GM18909 (cell line): ENCODE data around the gene PTTG1.
"Not testable (repeated sequence)": the region's sequence is repeated elsewhere in the genome, so short reads cannot be mapped to it uniquely, and the experiment has no call there.

ENCODE experiments used
- ATAC-seq: cut with Tn5 transposase; IDR thresholded peaks from one replicate; pipeline ENCODE4 v1.9.1; 2021; ENCODE audit warnings: mild to moderate bottlenecking; ENCODE audit not compliant: unreplicated experiment, poor library complexity

The PTTG1 gene

DNA sequence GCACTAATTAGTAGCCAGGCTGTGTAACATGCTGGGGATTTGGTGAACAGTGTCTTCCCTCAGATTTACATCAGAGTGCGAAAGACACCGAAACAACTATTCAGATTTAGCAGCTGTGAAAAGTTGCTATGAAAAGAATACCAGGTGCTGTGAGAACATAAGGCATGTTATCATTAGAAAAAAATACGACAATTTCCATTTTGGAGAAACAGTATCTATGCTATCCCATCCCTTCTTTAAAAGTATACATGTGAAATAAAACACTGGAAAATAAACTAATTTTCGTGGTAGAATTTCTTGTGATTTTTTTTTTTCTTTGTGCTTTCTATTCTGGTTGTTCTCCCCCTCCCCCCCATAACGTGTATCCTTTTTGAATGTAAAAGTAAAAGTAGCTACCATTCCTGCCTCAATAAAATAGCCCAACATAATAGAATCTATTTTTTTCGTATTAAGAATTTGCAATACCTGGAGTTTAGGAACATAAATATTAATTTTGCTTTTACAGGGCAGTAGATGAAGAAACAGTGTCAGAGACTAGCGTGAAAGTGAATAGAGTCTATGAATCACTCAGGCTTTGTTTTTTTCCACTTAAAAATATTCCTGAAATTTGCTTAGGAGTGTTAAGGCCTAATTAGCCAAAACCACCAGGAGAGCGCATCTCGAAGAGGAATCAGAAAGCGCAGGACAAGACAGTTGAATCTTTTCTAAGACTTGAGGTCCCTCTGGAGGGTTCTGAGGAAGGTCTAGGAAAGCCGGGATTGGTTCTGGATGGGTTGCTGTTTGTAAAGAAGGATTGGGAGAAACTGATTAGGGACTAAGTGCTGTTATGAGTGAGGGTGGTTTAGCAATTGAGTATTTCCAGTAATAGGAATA, 2.0 kb upstream of the PTTG1 start:
- ATAC-seq, result peak; percentile 35

DNA sequence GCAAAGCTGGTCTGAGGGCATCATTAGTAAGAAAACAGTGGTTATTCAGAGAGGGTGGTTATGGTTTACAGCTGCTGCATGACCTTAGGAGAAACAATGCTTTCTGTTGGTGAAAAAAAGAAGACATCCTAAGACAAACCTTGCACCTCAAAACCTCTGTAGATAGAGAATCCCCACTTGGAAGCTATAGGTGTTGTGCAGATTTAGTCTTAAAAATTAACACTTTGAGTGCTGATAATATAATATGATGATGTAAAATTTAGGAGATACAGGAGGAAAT, 1.4 kb upstream of the PTTG1 start:
- ATAC-seq, result no peak

GRCh38 chr5:160423099-160423498, 1.4 kb downstream of the PTTG1 start:
- ATAC-seq, result no peak

- no peak for ATAC-seq
Measured at GRCh38 chr5:160427607-160428006, 6.0 kb downstream of the PTTG1 start.

DNA sequence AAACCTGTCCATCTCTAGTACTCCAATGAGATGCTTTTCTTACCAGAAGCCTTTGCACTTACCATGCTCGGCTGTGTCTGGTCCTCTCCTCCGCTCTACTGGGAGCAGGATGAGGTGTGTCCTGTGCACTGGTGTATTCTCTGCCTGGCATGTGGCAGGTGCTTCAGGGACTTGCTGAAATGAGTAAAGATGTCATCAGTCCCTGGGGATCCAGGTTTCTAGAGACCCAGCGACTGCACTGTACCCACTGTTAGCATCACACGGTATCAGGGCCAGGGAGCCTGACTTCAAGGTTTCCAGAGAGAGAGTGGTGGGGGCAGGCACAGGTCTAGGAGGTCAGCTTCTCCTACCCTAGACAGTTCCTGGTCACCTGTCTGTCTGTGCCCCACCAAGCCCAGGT, 10.5 kb downstream of the PTTG1 start:
- peak; percentile 41 for ATAC-seq

DNA sequence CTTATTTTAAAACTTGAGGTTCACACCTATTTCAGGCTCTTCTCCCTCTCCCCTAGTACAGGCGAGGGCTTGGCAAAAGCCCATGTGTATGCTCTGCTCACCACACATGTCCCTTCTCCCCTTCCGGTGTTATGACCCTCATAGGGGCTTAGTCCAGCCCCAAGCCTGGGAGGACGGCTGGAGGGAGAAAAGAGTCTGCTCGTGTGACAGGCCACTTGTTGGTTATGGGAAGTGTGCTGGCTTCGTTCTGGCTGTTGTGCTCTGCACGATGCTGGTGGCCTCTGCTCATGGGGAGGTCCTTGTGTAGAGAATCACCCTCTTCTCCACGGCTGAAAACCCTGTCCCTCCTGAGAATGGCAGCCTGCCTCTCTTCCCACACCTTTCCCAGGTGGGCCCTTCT, 11.1 kb downstream of the PTTG1 start:
- ATAC-seq, result no peak

- peak; percentile 80 for ATAC-seq
Measured at GRCh38 chr5:160434022-160434531, 12.4 kb downstream of the PTTG1 start.

- ATAC-seq, result no peak
Measured at GRCh38 chr5:160435532-160435931, 13.9 kb downstream of the PTTG1 start.

- no peak for ATAC-seq
Measured at GRCh38 chr5:160436017-160436416, 14.4 kb downstream of the PTTG1 start.

DNA sequence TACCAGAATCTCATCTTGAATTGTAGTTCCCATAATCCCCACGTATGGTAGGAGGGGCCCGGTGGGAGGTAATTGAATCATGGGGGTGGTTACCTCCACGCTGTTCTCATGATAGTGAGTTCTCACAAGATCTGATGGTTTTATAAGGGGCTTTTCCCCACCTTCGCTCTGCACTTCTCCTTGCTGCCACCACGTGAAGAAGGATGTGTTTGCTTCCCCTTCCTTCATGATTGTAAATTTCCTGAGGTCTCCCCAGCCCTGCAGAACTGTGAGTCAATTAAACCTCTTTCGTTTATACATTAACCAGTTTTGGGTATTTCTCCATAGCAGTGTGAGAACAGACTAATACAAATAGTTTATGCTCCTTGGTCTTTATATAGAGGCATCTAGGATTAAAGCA, 15.0 kb downstream of the PTTG1 start:
- not testable (repeated sequence) for ATAC-seq

GRCh38 chr5:160437271-160437670, 15.6 kb downstream of the PTTG1 start:
- no peak for ATAC-seq

DNA sequence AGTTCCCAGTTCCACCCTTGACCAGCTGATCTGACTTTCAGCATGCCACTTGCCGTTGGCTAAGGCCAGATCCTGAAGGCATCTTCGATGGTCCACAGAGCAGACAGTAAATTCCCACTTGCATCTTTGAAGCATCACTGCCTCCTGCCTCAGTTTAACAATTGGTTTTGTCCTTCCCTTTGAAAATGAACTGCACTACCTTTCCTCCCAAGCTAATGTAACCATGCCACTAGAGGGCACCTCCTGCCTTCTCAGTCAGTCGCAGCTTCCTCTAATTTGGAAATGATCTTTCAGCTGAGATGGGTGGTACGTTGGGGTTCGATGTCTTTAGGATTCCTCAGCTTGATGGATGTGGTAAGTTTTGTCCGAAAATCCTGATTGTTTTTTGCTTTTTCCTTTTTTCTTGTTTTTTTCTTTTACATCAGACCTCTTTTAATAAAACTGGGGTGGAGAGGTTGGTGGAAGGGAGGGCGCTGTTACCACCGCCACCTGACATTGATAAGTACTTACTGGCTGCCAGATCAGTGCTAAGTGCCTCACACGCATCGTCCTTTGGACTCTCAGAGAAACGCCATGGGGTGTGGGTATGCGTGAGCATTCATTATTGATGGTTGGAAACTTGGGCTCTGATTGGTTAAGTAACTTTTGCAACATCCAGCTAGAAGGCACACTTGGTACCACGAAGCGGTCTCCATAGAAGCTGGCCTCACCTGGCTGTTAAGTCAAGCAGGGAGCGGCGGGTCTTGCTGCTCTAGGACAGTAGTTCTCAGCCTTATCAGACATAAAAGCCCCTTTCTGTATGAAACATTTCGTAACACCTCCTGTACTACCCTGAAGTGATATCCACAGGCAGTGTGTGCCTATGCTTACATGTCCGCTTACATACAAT, 16.9 kb downstream of the PTTG1 start:
- ATAC-seq, result peak; percentile 35

- ATAC-seq, result peak; percentile 63
Measured at GRCh38 chr5:160439205-160439600, 17.5 kb downstream of the PTTG1 start.

- peak; percentile 30 for ATAC-seq
Measured at GRCh38 chr5:160441311-160441781, 19.7 kb downstream of the PTTG1 start.

DNA sequence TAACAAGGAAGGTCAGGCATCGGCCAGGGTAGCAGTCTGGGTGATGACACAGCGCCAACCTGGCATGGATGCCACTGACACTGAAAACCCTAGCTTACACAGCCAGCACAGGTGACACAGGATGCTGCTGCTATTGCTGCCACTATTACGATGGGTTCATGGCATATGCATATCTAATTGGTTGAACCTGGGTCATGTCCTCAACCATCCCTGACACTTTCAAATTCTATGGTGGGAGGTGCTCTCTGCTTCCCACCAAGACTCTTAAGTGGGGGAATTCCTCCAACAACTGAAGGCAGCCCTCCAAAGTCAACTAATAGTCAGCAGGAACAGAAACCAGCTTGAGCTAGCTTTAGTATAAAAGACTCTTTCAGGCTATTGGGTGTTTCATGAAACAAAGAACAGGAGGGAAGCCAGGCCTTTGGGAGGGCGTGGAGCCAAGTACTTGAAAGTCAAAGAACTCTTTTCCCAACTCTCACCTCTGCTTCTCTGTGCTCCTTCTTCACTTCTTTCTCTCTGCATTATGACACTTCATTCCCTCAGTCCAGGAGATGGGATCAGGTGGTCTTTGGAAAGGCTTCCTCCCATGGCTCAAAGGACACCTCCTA, 21.3 kb downstream of the PTTG1 start:
- peak; percentile 25 for ATAC-seq

GRCh38 chr5:160444407-160444806, 22.8 kb downstream of the PTTG1 start:
- ATAC-seq, result no peak

GRCh38 chr5:160445132-160445531, 23.5 kb downstream of the PTTG1 start:
- peak; percentile 49 for ATAC-seq

DNA sequence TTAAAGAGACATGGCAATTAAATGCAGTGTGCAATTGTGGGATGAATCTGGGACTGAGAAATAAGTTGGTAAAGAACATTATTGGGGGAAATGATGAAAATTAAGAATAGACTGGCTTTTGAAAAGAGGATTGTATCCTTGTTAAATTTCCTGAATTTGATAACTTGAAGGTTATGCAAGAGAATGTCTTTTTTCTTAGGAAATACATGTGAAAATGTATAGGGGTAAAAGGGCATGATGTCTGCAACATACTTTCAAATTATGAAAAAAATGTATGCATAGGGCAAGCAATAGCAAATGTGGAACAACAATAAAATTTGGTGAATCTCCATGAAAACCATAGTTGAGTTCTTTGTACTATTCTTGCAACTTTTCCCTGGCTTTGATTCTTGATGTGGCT, 24.1 kb downstream of the PTTG1 start:
- ATAC-seq, result no peak

GRCh38 chr5:160448886-160449285, 27.2 kb downstream of the PTTG1 start:
- no peak for ATAC-seq

DNA sequence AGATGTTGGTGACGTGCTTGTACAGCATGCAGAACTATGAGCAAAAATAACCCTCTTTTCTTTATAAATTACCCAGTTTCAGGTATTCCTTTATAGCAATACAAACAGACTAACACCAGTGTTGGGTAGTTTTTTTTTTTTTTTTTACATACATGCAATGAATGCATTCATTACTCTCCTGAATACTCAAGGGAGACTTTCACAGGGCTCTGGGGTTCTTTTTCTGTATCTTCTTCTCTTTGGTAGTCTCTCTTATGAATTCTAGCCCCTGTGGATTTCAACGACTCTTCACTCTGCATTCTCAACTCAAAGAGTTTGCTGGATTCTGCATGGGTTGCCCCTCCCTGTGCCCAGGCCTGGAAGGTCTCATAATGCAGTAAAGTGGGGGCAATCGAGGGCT, 27.8 kb downstream of the PTTG1 start:
- no peak for ATAC-seq
